Measurements from ENCODE around the gene ASPHD2. TPM values are rescaled to one million over a fixed set of nuclear protein-coding genes. Genes with fewer than 3 reads are reported as not detected.

The ASPHD2 gene
- total and polyA plus RNA-seq, 10 donors: 2.1 to 8.0 (median 5.1) TPM

- peak overlapping the region; percentile 75 to 93 (median 83) for H3K4me3 ChIP-seq
- peaks cover 0 to 44% (median 28%) of the 10 kb centered on the region in 6 donors for H3K36me3 ChIP-seq
- no peaks in the 10 kb centered on the region for H3K27me3 ChIP-seq (replicated peaks in 1 of 7)
- DNase-seq: no peak
- H3K9me3 ChIP-seq: no peaks in the 10 kb centered on the region
- 5 to 17% (median 9%) methylated on average over 6 of the region's 6 CpGs for WGBS, 5 donors
- peaks cover 48 to 69% (median 66%) of the 10 kb centered on the region in 6 donors for H3K4me1 ChIP-seq
- H3K27ac ChIP-seq: peak overlapping the region; percentile 93 to 98 (median 96)
- TF ChIP-seq POLR2A (IDR thresholded peaks at IDR 0.05): no peak
- TF ChIP-seq POLR2AphosphoS5 (IDR thresholded peaks at IDR 0.05): no peak
- TF ChIP-seq, protein P1, sequence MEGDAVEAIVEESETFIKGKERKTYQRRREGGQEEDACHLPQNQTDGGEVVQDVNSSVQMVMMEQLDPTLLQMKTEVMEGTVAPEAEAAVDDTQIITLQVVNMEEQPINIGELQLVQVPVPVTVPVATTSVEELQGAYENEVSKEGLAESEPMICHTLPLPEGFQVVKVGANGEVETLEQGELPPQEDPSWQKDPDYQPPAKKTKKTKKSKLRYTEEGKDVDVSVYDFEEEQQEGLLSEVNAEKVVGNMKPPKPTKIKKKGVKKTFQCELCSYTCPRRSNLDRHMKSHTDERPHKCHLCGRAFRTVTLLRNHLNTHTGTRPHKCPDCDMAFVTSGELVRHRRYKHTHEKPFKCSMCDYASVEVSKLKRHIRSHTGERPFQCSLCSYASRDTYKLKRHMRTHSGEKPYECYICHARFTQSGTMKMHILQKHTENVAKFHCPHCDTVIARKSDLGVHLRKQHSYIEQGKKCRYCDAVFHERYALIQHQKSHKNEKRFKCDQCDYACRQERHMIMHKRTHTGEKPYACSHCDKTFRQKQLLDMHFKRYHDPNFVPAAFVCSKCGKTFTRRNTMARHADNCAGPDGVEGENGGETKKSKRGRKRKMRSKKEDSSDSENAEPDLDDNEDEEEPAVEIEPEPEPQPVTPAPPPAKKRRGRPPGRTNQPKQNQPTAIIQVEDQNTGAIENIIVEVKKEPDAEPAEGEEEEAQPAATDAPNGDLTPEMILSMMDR (IDR thresholded peaks at IDR 0.05 in 8 of 11, conservative IDR thresholded peaks at IDR 0.05 in 3 of 11): no peak
- intact Hi-C loops (cut with DNase I; ENCODE audit: low total_unique reads): loop anchor here (10.0 kb wide), 1 partner anchor 180 kb away; no protein-coding TSS in a partner anchor
Measured at GRCh38 chr22:26484360-26484706, 55.3 kb downstream of the ASPHD2 start.

GRCh38 chr22:26485013-26485412 is 56.0 kb downstream of the ASPHD2 start:
- H3K27me3 ChIP-seq (replicated peaks in 1 of 7): no peaks in the 10 kb centered on the region
- peak overlapping the region in 1 of 8 donors; percentile 93 for H3K27ac ChIP-seq
- no peak for DNase-seq
- peaks cover 41 to 63% (median 59%) of the 10 kb centered on the region in 6 donors for H3K4me1 ChIP-seq
- TF ChIP-seq POLR2A (IDR thresholded peaks at IDR 0.05): no peak
- TF ChIP-seq POLR2AphosphoS5 (IDR thresholded peaks at IDR 0.05): no peak
- TF ChIP-seq, protein P1 (IDR thresholded peaks at IDR 0.05 in 8 of 11, conservative IDR thresholded peaks at IDR 0.05 in 3 of 11): no peak
- H3K9me3 ChIP-seq: no peaks in the 10 kb centered on the region
- WGBS, 5 donors: 71 to 83% (median 73%) methylated on average over 7 of the region's 7 CpGs
- intact Hi-C loops (cut with DNase I; ENCODE audit: low total_unique reads): loop anchor here (10.0 kb wide), 1 partner anchor 180 kb away; no protein-coding TSS in a partner anchor
- H3K36me3 ChIP-seq: peaks cover 0 to 51% (median 34%) of the 10 kb centered on the region in 6 donors
- H3K4me3 ChIP-seq: peak overlapping the region in 2 of 8 donors; percentile 89 to 93

GRCh38 chr22:26485806-26486390 is 56.8 kb downstream of the ASPHD2 start:
- H3K4me1 ChIP-seq: peaks cover 33 to 54% (median 51%) of the 10 kb centered on the region in 6 donors
- no peak for TF ChIP-seq POLR2AphosphoS5 (IDR thresholded peaks at IDR 0.05)
- TF ChIP-seq POLR2A (IDR thresholded peaks at IDR 0.05): no peak
- TF ChIP-seq, protein P1 (IDR thresholded peaks at IDR 0.05 in 8 of 11, conservative IDR thresholded peaks at IDR 0.05 in 3 of 11): no peak
- no peak for DNase-seq
- no peak overlapping the region for H3K4me3 ChIP-seq
- peaks cover 1 to 58% (median 43%) of the 10 kb centered on the region in 6 donors for H3K36me3 ChIP-seq
- H3K9me3 ChIP-seq: no peaks in the 10 kb centered on the region
- no peaks in the 10 kb centered on the region for H3K27me3 ChIP-seq (replicated peaks in 1 of 7)
- 58 to 81% (median 79%) methylated on average over 3 of the region's 3 CpGs for WGBS, 5 donors
- H3K27ac ChIP-seq: no peak overlapping the region
- intact Hi-C loops (cut with DNase I; ENCODE audit: low total_unique reads): loop anchor here (10.0 kb wide), 1 partner anchor 179 kb away; no protein-coding TSS in a partner anchor

DNA sequence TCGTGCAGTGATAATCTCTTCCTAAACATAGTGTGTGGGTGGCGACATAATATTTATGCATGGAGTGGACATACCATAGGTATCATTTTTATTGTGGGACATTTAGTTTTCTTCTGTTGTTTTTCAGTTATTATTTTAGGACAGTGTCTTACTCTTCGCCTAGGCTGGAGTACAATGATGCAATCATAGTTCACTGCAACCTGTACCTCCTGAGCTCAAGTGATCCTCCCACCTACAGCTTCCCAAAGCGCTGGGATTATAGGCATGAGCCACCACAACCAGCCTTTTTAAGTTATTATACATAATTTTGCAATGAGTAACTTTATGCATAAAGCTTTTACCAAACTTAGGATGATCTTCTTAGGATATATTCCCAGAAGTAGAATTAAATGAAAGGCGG is 57.3 kb downstream of the ASPHD2 start:
- no peak overlapping the region for H3K27ac ChIP-seq
- peaks cover 2 to 63% (median 48%) of the 10 kb centered on the region in 6 donors for H3K36me3 ChIP-seq
- TF ChIP-seq, protein P1 (IDR thresholded peaks at IDR 0.05 in 8 of 11, conservative IDR thresholded peaks at IDR 0.05 in 3 of 11): no peak
- TF ChIP-seq POLR2A (IDR thresholded peaks at IDR 0.05) (no peak), POLR2AphosphoS5 (IDR thresholded peaks at IDR 0.05) (no peak)
- no peaks in the 10 kb centered on the region for H3K27me3 ChIP-seq (replicated peaks in 1 of 7)
- H3K4me1 ChIP-seq: peaks cover 28 to 49% (median 46%) of the 10 kb centered on the region in 6 donors
- H3K4me3 ChIP-seq: no peak overlapping the region
- WGBS, 5 donors: 87 to 95% (median 90%) methylated on average over 5 of the region's 5 CpGs
- H3K9me3 ChIP-seq: no peaks in the 10 kb centered on the region
- intact Hi-C loops (cut with DNase I; ENCODE audit: low total_unique reads): loop anchor here (10.0 kb wide), 1 partner anchor 178 kb away; no protein-coding TSS in a partner anchor
- DNase-seq: no peak
